Measurements from ENCODE around the gene MAP2. TPM values are rescaled to one million over a fixed set of nuclear protein-coding genes. Genes with fewer than 3 reads are reported as not detected.

Gene MAP2
- total RNA-seq, 4 donors from 2014 or later: 2.0 to 6.4 (median 2.7) TPM

- intact Hi-C loops (cut with DNase I; ENCODE audit: low total_unique reads): no loop called here
- in situ Hi-C loops (cut with MboI; ENCODE audit: low pct_ligation_motif_present in 1 of 4, low pct_unique_long_range_greater_than_20kb in 1 of 4, low sequenced_read_pairs in 3 of 4): no loop called here
- TF ChIP-seq POLR2AphosphoS5 (IDR thresholded peaks at IDR 0.05): peak in 1 of 3 donors; percentile 9
- peak; percentile 2 for TF ChIP-seq EP300 (IDR thresholded peaks at IDR 0.05; ENCODE audit: low read depth)
- TF ChIP-seq POLR2A (IDR thresholded peaks at IDR 0.05): no peak
- TF ChIP-seq, protein P1, sequence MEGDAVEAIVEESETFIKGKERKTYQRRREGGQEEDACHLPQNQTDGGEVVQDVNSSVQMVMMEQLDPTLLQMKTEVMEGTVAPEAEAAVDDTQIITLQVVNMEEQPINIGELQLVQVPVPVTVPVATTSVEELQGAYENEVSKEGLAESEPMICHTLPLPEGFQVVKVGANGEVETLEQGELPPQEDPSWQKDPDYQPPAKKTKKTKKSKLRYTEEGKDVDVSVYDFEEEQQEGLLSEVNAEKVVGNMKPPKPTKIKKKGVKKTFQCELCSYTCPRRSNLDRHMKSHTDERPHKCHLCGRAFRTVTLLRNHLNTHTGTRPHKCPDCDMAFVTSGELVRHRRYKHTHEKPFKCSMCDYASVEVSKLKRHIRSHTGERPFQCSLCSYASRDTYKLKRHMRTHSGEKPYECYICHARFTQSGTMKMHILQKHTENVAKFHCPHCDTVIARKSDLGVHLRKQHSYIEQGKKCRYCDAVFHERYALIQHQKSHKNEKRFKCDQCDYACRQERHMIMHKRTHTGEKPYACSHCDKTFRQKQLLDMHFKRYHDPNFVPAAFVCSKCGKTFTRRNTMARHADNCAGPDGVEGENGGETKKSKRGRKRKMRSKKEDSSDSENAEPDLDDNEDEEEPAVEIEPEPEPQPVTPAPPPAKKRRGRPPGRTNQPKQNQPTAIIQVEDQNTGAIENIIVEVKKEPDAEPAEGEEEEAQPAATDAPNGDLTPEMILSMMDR (IDR thresholded peaks at IDR 0.05): no peak
Measured at GRCh38 chr2:209495855-209496585, 72.2 kb downstream of the MAP2 start.

DNA sequence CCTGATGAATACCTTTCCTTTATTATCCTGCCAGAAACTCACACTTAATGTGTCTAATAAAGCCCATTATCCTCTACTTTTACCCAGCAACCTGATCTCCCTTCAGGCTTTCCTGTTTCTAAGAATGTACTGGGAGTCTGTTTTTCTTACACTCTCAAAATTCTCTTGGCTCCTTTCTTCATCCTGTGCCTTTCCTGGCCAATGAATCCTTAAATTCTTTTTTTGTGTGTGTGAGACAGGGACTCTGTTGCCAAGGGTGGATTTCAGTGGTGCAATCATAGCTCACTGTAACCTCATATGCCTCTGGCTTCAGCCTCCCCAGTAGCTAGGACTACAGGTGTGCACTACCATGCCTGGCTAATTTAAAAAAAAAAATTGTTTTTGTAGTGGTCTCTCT lies 72.7 kb downstream of the MAP2 start:
- peak overlapping the region in 2 of 4 donors; percentile 4 to 48 for H3K27ac ChIP-seq
- TF ChIP-seq EP300 (IDR thresholded peaks at IDR 0.05; ENCODE audit: low read depth) (no peak), POLR2AphosphoS5 (IDR thresholded peaks at IDR 0.05) (no peak), POLR2A (IDR thresholded peaks at IDR 0.05) (no peak)
- TF ChIP-seq, protein P1 (IDR thresholded peaks at IDR 0.05): no peak
- no peak for DNase-seq
- H3K4me3 ChIP-seq: no peak overlapping the region
- H3K4me1 ChIP-seq: peaks cover 0 to 3% (median 0%) of the 10 kb centered on the region in 4 donors
- no peaks in the 10 kb centered on the region for H3K9me3 ChIP-seq
- in situ Hi-C loops (cut with MboI; ENCODE audit: low pct_ligation_motif_present in 1 of 4, low pct_unique_long_range_greater_than_20kb in 1 of 4, low sequenced_read_pairs in 3 of 4): no loop called here
- H3K36me3 ChIP-seq: no peaks in the 10 kb centered on the region
- H3K27me3 ChIP-seq: no peaks in the 10 kb centered on the region
- intact Hi-C loops (cut with DNase I; ENCODE audit: low total_unique reads): no loop called here

More at GRCh38 chr2:209495855-209496585, 72.2 kb downstream of the MAP2 start:
- 33 to 37% methylated on average over 4 of the region's 4 CpGs for WGBS, 2 donors (ENCODE audit: low coverage in 1 of 2)
- H3K27ac ChIP-seq: peak overlapping the region in 2 of 4 donors; percentile 4 to 48
- H3K36me3 ChIP-seq: no peaks in the 10 kb centered on the region
- H3K4me3 ChIP-seq: no peak overlapping the region
- no peaks in the 10 kb centered on the region for H3K27me3 ChIP-seq
- no peak for DNase-seq
- no peaks in the 10 kb centered on the region for H3K9me3 ChIP-seq
- peaks cover 0 to 3% (median 0%) of the 10 kb centered on the region in 4 donors for H3K4me1 ChIP-seq

- TF ChIP-seq, protein P1 (IDR thresholded peaks at IDR 0.05): no peak
- no peak for TF ChIP-seq POLR2AphosphoS5 (IDR thresholded peaks at IDR 0.05)
- TF ChIP-seq EP300 (IDR thresholded peaks at IDR 0.05; ENCODE audit: low read depth): no peak
- TF ChIP-seq POLR2A (IDR thresholded peaks at IDR 0.05): no peak
- Histone ChIP-seq H3K27ac (no peak overlapping the region), H3K4me1 (peaks cover 0 to 3% (median 0%) of the 10 kb centered on the region in 4 donors), H3K27me3 (no peaks in the 10 kb centered on the region), H3K4me3 (no peak overlapping the region), H3K36me3 (no peaks in the 10 kb centered on the region), H3K9me3 (no peaks in the 10 kb centered on the region)
- intact Hi-C loops (cut with DNase I; ENCODE audit: low total_unique reads): no loop called here
- DNase-seq: no peak
- WGBS, 2 donors (ENCODE audit: low coverage in 1 of 2): 100% methylated on average over 1 of the region's 1 CpG; no CpG with 5 or more reads in 1 of the 2 donors
- in situ Hi-C loops (cut with MboI; ENCODE audit: low pct_ligation_motif_present in 1 of 4, low pct_unique_long_range_greater_than_20kb in 1 of 4, low sequenced_read_pairs in 3 of 4): no loop called here
Measured at GRCh38 chr2:209498614-209499013, 74.8 kb downstream of the MAP2 start.

- TF ChIP-seq POLR2AphosphoS5 (IDR thresholded peaks at IDR 0.05) (no peak), POLR2A (IDR thresholded peaks at IDR 0.05) (no peak), EP300 (IDR thresholded peaks at IDR 0.05; ENCODE audit: low read depth) (no peak)
- TF ChIP-seq, protein P1 (IDR thresholded peaks at IDR 0.05): no peak
- H3K4me1 ChIP-seq: peaks cover 0 to 3% (median 0%) of the 10 kb centered on the region in 4 donors
- no peak overlapping the region for H3K27ac ChIP-seq
- no peaks in the 10 kb centered on the region for H3K9me3 ChIP-seq
- intact Hi-C loops (cut with DNase I; ENCODE audit: low total_unique reads): no loop called here
- DNase-seq: no peak
- H3K27me3 ChIP-seq: no peaks in the 10 kb centered on the region
- H3K36me3 ChIP-seq: no peaks in the 10 kb centered on the region
- H3K4me3 ChIP-seq: no peak overlapping the region
- in situ Hi-C loops (cut with MboI; ENCODE audit: low pct_ligation_motif_present in 1 of 4, low pct_unique_long_range_greater_than_20kb in 1 of 4, low sequenced_read_pairs in 3 of 4): no loop called here
Measured at GRCh38 chr2:209499069-209499468, 75.2 kb downstream of the MAP2 start.

Measured in transverse colon (tissue), 4 donors.